Measurements from ENCODE around the gene HS6ST2. TPM values are rescaled to one million over a fixed set of nuclear protein-coding genes. Genes with fewer than 3 reads are reported as not detected.

HS6ST2 gene
- total and polyA plus RNA-seq, 5 donors from 2014 or later, result not detected

DNA sequence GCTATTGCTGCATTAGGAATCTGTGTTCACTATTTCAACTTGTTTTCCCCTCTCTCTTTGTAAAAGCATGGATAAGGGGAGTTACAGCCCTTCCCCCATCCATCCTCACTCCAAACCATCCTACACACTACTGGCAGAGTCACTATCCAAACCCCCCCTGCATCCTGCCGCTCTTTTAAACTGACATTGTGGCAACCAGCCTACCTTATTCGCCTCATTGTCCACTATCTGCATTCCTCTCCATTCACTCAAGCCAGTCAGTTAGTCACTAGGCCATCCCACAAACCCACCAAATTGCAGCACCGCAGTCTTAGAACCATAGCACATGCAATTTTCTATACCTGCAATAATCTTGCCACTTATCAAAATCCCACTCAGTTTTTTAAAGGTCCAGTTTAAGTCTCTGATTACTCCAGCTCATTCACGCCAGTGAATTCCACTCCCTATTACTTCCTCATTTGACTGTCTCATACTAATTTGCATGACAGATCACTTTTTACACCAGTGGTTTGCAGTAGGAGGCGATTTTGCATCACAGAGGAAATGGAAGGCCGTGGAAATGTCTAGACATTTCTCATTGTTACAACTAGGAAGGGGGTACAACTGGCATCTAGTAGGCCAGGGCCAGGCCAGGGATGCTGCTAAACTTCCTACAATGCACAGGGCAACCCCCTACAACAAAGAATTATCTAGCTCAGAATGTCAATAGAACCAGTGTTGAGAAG is 181.8 kb downstream of the HS6ST2 start:
- no peak overlapping the region for H3K27ac Mint-ChIP-seq
- no peaks in the 10 kb centered on the region for H3K27me3 ChIP-seq (ENCODE audit: control insufficient read depth, insufficient read depth, low read length)
- DNase-seq, result no peak
- H3K27ac ChIP-seq (ENCODE audit: insufficient read depth, low read length, poor library complexity, severe bottlenecking), result no peak overlapping the region
- ATAC-seq (ENCODE audit: low read depth in 2 of 2), result no peak
- no peak overlapping the region for H3K4me3 Mint-ChIP-seq
- no peaks in the 10 kb centered on the region for H3K9me3 ChIP-seq (ENCODE audit: control insufficient read depth in 2 of 2, low read length in 2 of 2)
- no peak overlapping the region for H3K4me3 ChIP-seq (ENCODE audit: low read depth, low read length)
- no peaks in the 10 kb centered on the region for H3K36me3 Mint-ChIP-seq
- H3K4me1 ChIP-seq (ENCODE audit: control insufficient read depth, insufficient read depth, low read length, poor library complexity, severe bottlenecking), result no peaks in the 10 kb centered on the region
- H3K4me1 Mint-ChIP-seq, result no peaks in the 10 kb centered on the region
- H3K27me3 Mint-ChIP-seq, result no peaks in the 10 kb centered on the region
- no peaks in the 10 kb centered on the region for H3K9me3 Mint-ChIP-seq
- no peaks in the 10 kb centered on the region for H3K36me3 ChIP-seq (ENCODE audit: control insufficient read depth, insufficient read depth, low read length)

DNA sequence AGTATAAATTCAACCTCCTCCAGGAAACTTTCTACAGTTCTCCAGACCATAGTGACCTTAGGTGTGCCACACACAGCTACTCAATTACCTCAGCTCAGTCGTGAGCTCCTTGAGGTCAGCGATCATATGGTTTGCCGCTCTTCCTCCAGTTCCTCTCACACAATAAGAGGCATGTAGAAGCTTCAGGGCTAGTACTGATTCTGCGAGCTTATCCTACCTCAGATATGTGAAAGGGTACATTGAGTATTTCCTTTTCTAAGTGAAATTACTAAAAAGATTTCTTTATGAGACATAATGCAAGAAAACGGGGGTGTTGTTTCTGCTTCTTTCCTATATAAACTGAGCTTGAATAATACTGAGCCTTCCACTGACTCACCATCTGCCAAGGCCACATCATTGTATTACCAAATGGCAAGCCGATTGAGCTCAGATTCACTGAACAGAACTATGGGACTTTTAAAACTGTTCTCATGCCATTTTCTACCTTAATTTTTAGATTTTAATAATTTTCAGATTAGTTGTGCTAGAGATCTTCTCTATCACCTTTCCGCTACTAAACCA is 183.1 kb downstream of the HS6ST2 start:
- Mint-ChIP-seq H3K4me1 (no peaks in the 10 kb centered on the region), H3K4me3 (no peak overlapping the region), H3K9me3 (no peaks in the 10 kb centered on the region), H3K36me3 (no peaks in the 10 kb centered on the region), H3K27ac (no peak overlapping the region), H3K27me3 (no peaks in the 10 kb centered on the region)
- H3K27ac ChIP-seq (ENCODE audit: insufficient read depth, low read length, poor library complexity, severe bottlenecking), result no peak overlapping the region
- DNase-seq (no peak), ATAC-seq (ENCODE audit: low read depth in 2 of 2) (no peak)
- H3K4me3 ChIP-seq (ENCODE audit: low read depth, low read length), result no peak overlapping the region
- no peaks in the 10 kb centered on the region for H3K9me3 ChIP-seq (ENCODE audit: control insufficient read depth in 2 of 2, low read length in 2 of 2)
- H3K36me3 ChIP-seq (ENCODE audit: control insufficient read depth, insufficient read depth, low read length), result no peaks in the 10 kb centered on the region
- H3K27me3 ChIP-seq (ENCODE audit: control insufficient read depth, insufficient read depth, low read length), result no peaks in the 10 kb centered on the region
- no peaks in the 10 kb centered on the region for H3K4me1 ChIP-seq (ENCODE audit: control insufficient read depth, insufficient read depth, low read length, poor library complexity, severe bottlenecking)

DNA sequence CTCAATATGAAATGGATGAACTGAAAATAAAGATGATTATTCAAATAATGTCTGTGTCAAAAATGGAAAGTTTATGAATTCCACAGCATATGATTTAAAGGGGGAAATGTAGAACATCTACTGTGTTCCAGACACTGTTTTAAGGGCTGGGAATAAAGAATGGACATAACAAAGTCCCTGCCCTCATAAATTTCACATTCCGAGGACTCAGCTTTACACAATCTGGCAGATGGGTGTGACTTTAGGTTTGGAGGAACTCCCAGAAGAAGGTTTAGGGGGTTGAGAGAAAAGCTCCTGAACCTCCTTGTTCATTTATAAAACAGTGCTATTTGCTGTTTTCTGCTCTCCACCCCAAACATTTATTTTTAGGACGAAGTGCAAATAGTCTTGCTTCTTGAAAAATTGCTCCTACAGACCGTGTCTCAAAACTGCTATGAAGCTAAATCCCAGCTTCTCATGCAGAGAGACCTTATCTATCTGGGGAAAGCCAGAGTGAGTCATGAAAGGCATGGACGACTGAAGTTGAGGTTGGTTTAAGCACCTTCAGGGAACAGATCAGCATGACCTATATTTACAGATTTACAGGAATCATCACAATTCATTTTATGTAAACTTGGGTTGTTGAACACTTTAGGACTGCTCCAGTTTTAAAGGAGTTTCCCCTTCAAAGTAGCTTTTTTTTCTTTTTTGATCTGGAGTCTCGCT is 184.3 kb downstream of the HS6ST2 start:
- H3K9me3 ChIP-seq (ENCODE audit: control insufficient read depth in 2 of 2, low read length in 2 of 2), result no peaks in the 10 kb centered on the region
- H3K4me3 ChIP-seq (ENCODE audit: low read depth, low read length), result no peak overlapping the region
- Mint-ChIP-seq H3K4me1 (no peaks in the 10 kb centered on the region), H3K27me3 (no peaks in the 10 kb centered on the region), H3K9me3 (no peaks in the 10 kb centered on the region), H3K27ac (no peak overlapping the region), H3K36me3 (no peaks in the 10 kb centered on the region), H3K4me3 (no peak overlapping the region)
- H3K4me1 ChIP-seq (ENCODE audit: control insufficient read depth, insufficient read depth, low read length, poor library complexity, severe bottlenecking), result no peaks in the 10 kb centered on the region
- H3K36me3 ChIP-seq (ENCODE audit: control insufficient read depth, insufficient read depth, low read length), result no peaks in the 10 kb centered on the region
- H3K27ac ChIP-seq (ENCODE audit: insufficient read depth, low read length, poor library complexity, severe bottlenecking), result no peak overlapping the region
- DNase-seq (no peak), ATAC-seq (ENCODE audit: low read depth in 2 of 2) (no peak)
- no peaks in the 10 kb centered on the region for H3K27me3 ChIP-seq (ENCODE audit: control insufficient read depth, insufficient read depth, low read length)

DNA sequence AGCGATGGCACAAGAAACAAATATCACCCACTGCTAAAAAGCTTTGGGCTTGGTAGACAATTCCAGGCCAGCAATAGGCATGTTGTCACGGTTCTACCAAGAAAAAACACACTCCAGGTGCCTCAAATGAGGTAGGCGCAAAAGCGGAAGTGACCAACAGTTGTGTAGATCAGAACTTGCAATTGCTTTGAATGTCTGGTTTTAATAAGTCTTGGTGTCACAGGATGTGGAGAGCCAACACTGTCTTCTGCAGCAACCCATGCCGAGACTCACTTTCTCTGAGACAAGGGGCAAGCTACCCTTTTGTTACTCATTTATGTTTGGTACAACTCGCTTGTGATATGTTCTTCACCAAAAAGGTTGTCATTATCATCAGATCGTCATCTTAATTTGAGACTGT is 188.8 kb downstream of the HS6ST2 start:
- no peak overlapping the region for H3K27ac Mint-ChIP-seq
- Histone ChIP-seq H3K4me3 (ENCODE audit: low read depth, low read length) (no peak overlapping the region), H3K27ac (ENCODE audit: insufficient read depth, low read length, poor library complexity, severe bottlenecking) (no peak overlapping the region), H3K9me3 (ENCODE audit: control insufficient read depth in 2 of 2, low read length in 2 of 2) (no peaks in the 10 kb centered on the region), H3K4me1 (ENCODE audit: control insufficient read depth, insufficient read depth, low read length, poor library complexity, severe bottlenecking) (no peaks in the 10 kb centered on the region), H3K27me3 (ENCODE audit: control insufficient read depth, insufficient read depth, low read length) (no peaks in the 10 kb centered on the region), H3K36me3 (ENCODE audit: control insufficient read depth, insufficient read depth, low read length) (no peaks in the 10 kb centered on the region)
- no peaks in the 10 kb centered on the region for H3K9me3 Mint-ChIP-seq
- DNase-seq, result no peak
- no peak for ATAC-seq (ENCODE audit: low read depth in 2 of 2)
- H3K27me3 Mint-ChIP-seq, result no peaks in the 10 kb centered on the region
- H3K36me3 Mint-ChIP-seq, result no peaks in the 10 kb centered on the region
- no peaks in the 10 kb centered on the region for H3K4me1 Mint-ChIP-seq
- no peak overlapping the region for H3K4me3 Mint-ChIP-seq

DNA sequence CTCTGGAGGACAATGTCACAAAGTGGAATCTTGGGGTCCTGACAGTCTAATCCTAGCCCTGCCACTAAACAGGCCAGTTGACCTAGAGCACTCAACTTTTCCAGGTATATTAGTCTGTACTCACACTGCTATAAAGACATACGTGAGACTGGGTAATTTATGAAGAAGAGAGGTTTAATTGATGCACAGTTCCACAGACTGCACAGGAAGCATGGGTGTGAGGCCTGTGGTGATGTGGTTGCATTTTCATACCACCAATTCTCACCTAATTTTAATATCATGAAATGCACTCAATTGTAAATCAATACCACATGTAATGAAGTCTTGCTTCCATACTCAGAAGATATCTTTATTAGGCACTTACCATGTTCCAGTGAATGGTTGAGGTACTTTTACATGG is 192.0 kb downstream of the HS6ST2 start:
- ATAC-seq (ENCODE audit: low read depth in 2 of 2), result no peak
- no peak for DNase-seq
- H3K27ac Mint-ChIP-seq, result no peak overlapping the region
- no peaks in the 10 kb centered on the region for H3K4me1 Mint-ChIP-seq
- Histone ChIP-seq H3K4me1 (ENCODE audit: control insufficient read depth, insufficient read depth, low read length, poor library complexity, severe bottlenecking) (no peaks in the 10 kb centered on the region), H3K36me3 (ENCODE audit: control insufficient read depth, insufficient read depth, low read length) (no peaks in the 10 kb centered on the region), H3K9me3 (ENCODE audit: control insufficient read depth in 2 of 2, low read length in 2 of 2) (no peaks in the 10 kb centered on the region), H3K4me3 (ENCODE audit: low read depth, low read length) (no peak overlapping the region), H3K27ac (ENCODE audit: insufficient read depth, low read length, poor library complexity, severe bottlenecking) (no peak overlapping the region), H3K27me3 (ENCODE audit: control insufficient read depth, insufficient read depth, low read length) (no peaks in the 10 kb centered on the region)
- H3K27me3 Mint-ChIP-seq, result no peaks in the 10 kb centered on the region
- H3K4me3 Mint-ChIP-seq, result no peak overlapping the region
- no peaks in the 10 kb centered on the region for H3K36me3 Mint-ChIP-seq
- H3K9me3 Mint-ChIP-seq, result no peaks in the 10 kb centered on the region

DNA sequence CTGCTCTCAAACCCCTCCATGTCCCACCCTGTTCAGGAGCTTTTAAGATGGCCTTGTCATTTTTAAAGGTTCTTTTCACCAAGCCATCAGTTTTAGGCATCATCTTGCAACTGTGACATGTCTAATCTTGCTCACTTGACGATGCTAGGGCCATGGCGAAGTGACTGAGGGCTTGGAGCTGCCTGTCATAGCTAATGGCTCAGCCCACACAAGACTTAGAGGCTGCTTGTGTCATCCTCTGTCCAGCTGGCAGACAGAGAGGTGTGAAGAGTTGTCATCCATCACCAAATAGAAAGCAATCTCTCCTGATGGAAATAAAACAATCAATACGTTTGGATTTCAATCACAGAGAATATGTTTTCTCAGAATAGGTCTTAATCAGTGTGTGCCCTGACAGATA is 194.9 kb downstream of the HS6ST2 start:
- H3K27ac ChIP-seq (ENCODE audit: insufficient read depth, low read length, poor library complexity, severe bottlenecking), result no peak overlapping the region
- H3K36me3 ChIP-seq (ENCODE audit: control insufficient read depth, insufficient read depth, low read length), result no peaks in the 10 kb centered on the region
- H3K27me3 ChIP-seq (ENCODE audit: control insufficient read depth, insufficient read depth, low read length), result no peaks in the 10 kb centered on the region
- DNase-seq (no peak), ATAC-seq (ENCODE audit: low read depth in 2 of 2) (no peak)
- H3K4me1 ChIP-seq (ENCODE audit: control insufficient read depth, insufficient read depth, low read length, poor library complexity, severe bottlenecking), result no peaks in the 10 kb centered on the region
- H3K4me1 Mint-ChIP-seq, result no peaks in the 10 kb centered on the region
- no peaks in the 10 kb centered on the region for H3K9me3 ChIP-seq (ENCODE audit: control insufficient read depth in 2 of 2, low read length in 2 of 2)
- H3K27me3 Mint-ChIP-seq, result no peaks in the 10 kb centered on the region
- no peak overlapping the region for H3K4me3 ChIP-seq (ENCODE audit: low read depth, low read length)
- no peak overlapping the region for H3K4me3 Mint-ChIP-seq
- H3K36me3 Mint-ChIP-seq, result no peaks in the 10 kb centered on the region
- H3K9me3 Mint-ChIP-seq, result no peaks in the 10 kb centered on the region
- no peak overlapping the region for H3K27ac Mint-ChIP-seq

GRCh38 chrX:132758759-132759158 is 199.7 kb downstream of the HS6ST2 start:
- Mint-ChIP-seq H3K27ac (no peak overlapping the region), H3K36me3 (no peaks in the 10 kb centered on the region), H3K27me3 (no peaks in the 10 kb centered on the region), H3K4me1 (no peaks in the 10 kb centered on the region), H3K4me3 (no peak overlapping the region), H3K9me3 (no peaks in the 10 kb centered on the region)
- DNase-seq (no peak), ATAC-seq (ENCODE audit: low read depth in 2 of 2) (no peak)
- no peaks in the 10 kb centered on the region for H3K27me3 ChIP-seq (ENCODE audit: control insufficient read depth, insufficient read depth, low read length)
- no peaks in the 10 kb centered on the region for H3K36me3 ChIP-seq (ENCODE audit: control insufficient read depth, insufficient read depth, low read length)
- H3K9me3 ChIP-seq (ENCODE audit: control insufficient read depth in 2 of 2, low read length in 2 of 2), result no peaks in the 10 kb centered on the region
- no peak overlapping the region for H3K4me3 ChIP-seq (ENCODE audit: low read depth, low read length)
- H3K27ac ChIP-seq (ENCODE audit: insufficient read depth, low read length, poor library complexity, severe bottlenecking), result no peak overlapping the region
- no peaks in the 10 kb centered on the region for H3K4me1 ChIP-seq (ENCODE audit: control insufficient read depth, insufficient read depth, low read length, poor library complexity, severe bottlenecking)

All from CD4-positive, CD25-positive, alpha-beta regulatory T cell (primary cell).